A673 (cell line): ENCODE results near the gene UCP3.

Experiments
- CTCF ChIP-seq: fragments of 300-800, 200-600 bp; sonication (generic); conservative IDR thresholded peaks from 2 replicates; pipeline ENCODE4 v1.5.1; 2017; ENCODE audit warnings: low read depth, mild to moderate bottlenecking, antibody characterized with exemption, low read length, moderate library complexity, mixed read lengths
- EZH2 ChIP-seq: fragments of 200-600 bp; sonication (generic); IDR thresholded peaks from 2 replicates; pipeline ENCODE4 v1.6.1; 2017; ENCODE audit warnings: borderline replicate concordance, low read depth, mild to moderate bottlenecking, mixed read lengths, antibody characterized with exemption, low read length; ENCODE audit not compliant: poor library complexity, severe bottlenecking

DNA sequence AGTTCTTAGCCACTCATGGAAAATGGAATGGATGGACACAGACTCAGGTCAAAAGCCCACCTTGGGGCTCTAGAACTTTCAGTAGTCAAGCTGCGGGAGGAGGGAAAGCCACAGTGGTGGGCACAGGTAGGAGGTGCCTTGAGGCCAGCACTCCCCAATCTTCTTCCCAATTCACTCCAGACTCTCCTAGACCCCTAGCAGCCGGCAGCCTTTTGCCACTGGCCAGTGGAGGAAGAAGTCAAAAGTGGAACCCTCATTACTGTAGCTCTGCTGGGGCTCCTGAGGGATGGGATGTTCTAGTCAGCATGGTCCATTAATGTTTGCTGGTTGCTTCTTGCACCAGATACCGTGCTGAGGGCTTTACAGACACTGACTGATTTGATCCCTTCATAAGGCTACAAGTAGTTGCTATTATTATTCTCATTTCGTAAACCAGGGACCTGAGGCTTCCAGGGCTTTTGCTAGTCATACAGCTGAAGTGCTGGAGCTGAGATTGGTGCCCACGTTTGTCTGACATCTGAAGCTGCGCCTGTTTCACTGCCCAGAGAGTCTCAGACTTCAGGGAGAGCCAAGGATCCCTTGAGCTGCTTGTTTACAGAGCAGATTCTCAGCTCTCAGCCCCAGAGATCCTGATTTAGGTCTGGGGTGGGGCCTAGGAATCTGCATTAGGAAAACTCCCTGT lies 1.1 kb downstream of the UCP3 start:
- TF ChIP-seq CTCF = no peak
- no peak for TF ChIP-seq EZH2
